A673 (cell line): ENCODE data around the gene CCDC63. TPM values are rescaled to one million over a fixed set of nuclear protein-coding genes. Genes with fewer than 3 reads are reported as not detected.

Source experiments
- BruUV-seq: library from RNA; stranded (reverse); fragments of 400-500 nt; replicated peaks from 2 replicates; lab custom pipeline; 2021; lab: Mats Ljungman, UMichigan
- CTCF ChIA-PET: fragments of 300-600 bp; sonication (Branson Sonifier 250); formaldehyde crosslinking; loops from one replicate; lab custom pipeline; 2022; ENCODE audit warnings: antibody characterized with exemption; lab: Charles Lee
- POLR2A ChIA-PET: fragments of 300-600 bp; sonication (Branson Sonifier 250); formaldehyde crosslinking; loops from one replicate; lab custom pipeline; 2022; ENCODE audit warnings: antibody characterized with exemption; ENCODE audit not compliant: low non-redundant PET; lab: Charles Lee
- DNase-seq: peaks from one replicate; pipeline ENCODE4 v3.0.0-alpha.2; 2015; ENCODE audit warnings: low spot score
- H3K27ac ChIP-seq: fragments of 200-600 bp; sonication (generic); 2 replicates; pipeline ENCODE4 v1.5.1; 2016; ENCODE audit warnings: mixed run types, low read depth, mild to moderate bottlenecking, mixed read lengths, antibody characterized with exemption, low read length; ENCODE audit not compliant: poor library complexity, severe bottlenecking
- H3K27me3 ChIP-seq: fragments of 200-600 bp; sonication (generic); replicated peaks from 2 replicates; pipeline ENCODE4 v1.6.1; 2017; ENCODE audit warnings: mixed run types, low read depth, mild to moderate bottlenecking, mixed read lengths, antibody characterized with exemption, low read length; ENCODE audit not compliant: insufficient read depth, poor library complexity
- H3K36me3 ChIP-seq: fragments of 200-600 bp; sonication (generic); 2 replicates; pipeline ENCODE4 v1.6.1; 2016; ENCODE audit warnings: mixed run types, mild to moderate bottlenecking, mixed read lengths, antibody characterized with exemption, low read length; ENCODE audit not compliant: insufficient read depth, poor library complexity, severe bottlenecking
- H3K4me1 ChIP-seq: fragments of 200-600 bp; sonication (generic); 2 replicates; pipeline ENCODE4 v1.6.1; 2017; ENCODE audit warnings: mixed run types, mild to moderate bottlenecking, mixed read lengths, antibody characterized with exemption, low read length; ENCODE audit not compliant: insufficient read depth, poor library complexity, severe bottlenecking
- H3K4me3 ChIP-seq: fragments of 200-600 bp; sonication (generic); 2 replicates; pipeline ENCODE4 v1.5.1; 2016; ENCODE audit warnings: low read depth, mixed run types, mild to moderate bottlenecking, mixed read lengths, low read length; ENCODE audit not compliant: poor library complexity, severe bottlenecking
- H3K9me3 ChIP-seq: fragments of 200-600 bp; sonication (generic); 2 replicates; pipeline ENCODE4 v1.6.1; 2016; ENCODE audit warnings: mixed run types, low read depth, mild to moderate bottlenecking, mixed read lengths, antibody characterized with exemption, low read length; ENCODE audit not compliant: poor library complexity, severe bottlenecking
- EZH2 ChIP-seq: fragments of 200-600 bp; sonication (generic); IDR thresholded peaks from 2 replicates; pipeline ENCODE4 v1.6.1; 2017; ENCODE audit warnings: borderline replicate concordance, low read depth, mild to moderate bottlenecking, mixed read lengths, antibody characterized with exemption, low read length; ENCODE audit not compliant: poor library complexity, severe bottlenecking
- intact Hi-C: fragments of 100-400 bp; cut with micrococcal nuclease; formaldehyde crosslinking; loops from one replicate; pipeline ENCODE4 v1.10.0; 2022; ENCODE audit not compliant: unreplicated experiment
- total RNA-seq: library from RNA; stranded (reverse); gene quantifications from 2 replicates; pipeline ENCODE4 v1.2.3, GENCODE V29; 2021
- TF ChIP-seq, protein P1 (sequence below): fragments of 300-800, 200-600 bp; sonication (generic); conservative IDR thresholded peaks from 2 replicates; pipeline ENCODE4 v1.5.1; 2017; ENCODE audit warnings: low read depth, mild to moderate bottlenecking, antibody characterized with exemption, low read length, moderate library complexity, mixed read lengths

The CCDC63 gene
- total RNA-seq, 1 experiment from 2014 or later, result 0.24 TPM

DNA sequence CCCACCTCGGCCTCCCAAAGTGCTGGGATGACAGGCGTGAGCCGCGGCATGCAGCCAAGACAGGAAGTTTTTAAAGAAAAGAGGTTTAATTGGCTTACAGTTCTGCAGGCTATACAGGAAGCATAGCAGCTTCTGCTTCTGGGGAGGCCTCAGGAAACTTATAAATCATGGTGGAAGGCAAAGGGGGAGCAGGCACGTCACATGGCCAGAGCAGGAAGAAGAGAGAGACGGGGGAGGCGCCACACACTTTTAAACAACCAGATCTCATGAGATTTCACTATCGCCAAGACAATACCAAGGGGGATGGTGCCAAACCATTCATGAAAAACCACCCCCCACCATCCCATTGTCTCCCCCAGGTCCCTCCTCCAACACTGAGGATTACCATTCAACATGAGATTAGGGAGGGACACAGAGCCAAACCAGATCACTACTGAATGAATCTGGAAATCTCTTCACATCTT, 14.1 kb downstream of the CCDC63 start:
- CTCF ChIA-PET, result interaction anchor here (0.7 kb wide), 1 partner anchor 27 kb away, joined by 4 read pairs; no protein-coding TSS in a partner anchor
- peaks cover 38% of the 10 kb centered on the region for H3K4me1 ChIP-seq
- DNase-seq, result peak; percentile 98
- TF ChIP-seq, protein P1, sequence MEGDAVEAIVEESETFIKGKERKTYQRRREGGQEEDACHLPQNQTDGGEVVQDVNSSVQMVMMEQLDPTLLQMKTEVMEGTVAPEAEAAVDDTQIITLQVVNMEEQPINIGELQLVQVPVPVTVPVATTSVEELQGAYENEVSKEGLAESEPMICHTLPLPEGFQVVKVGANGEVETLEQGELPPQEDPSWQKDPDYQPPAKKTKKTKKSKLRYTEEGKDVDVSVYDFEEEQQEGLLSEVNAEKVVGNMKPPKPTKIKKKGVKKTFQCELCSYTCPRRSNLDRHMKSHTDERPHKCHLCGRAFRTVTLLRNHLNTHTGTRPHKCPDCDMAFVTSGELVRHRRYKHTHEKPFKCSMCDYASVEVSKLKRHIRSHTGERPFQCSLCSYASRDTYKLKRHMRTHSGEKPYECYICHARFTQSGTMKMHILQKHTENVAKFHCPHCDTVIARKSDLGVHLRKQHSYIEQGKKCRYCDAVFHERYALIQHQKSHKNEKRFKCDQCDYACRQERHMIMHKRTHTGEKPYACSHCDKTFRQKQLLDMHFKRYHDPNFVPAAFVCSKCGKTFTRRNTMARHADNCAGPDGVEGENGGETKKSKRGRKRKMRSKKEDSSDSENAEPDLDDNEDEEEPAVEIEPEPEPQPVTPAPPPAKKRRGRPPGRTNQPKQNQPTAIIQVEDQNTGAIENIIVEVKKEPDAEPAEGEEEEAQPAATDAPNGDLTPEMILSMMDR, result no peak
- TF ChIP-seq EZH2, result no peak
- peak overlapping the region; percentile 92 for H3K27ac ChIP-seq
- no TSS peak for BruUV-seq
- intact Hi-C loops, result no loop called here
- POLR2A ChIA-PET, result interaction anchor here (0.6 kb wide), 1 partner anchor 816 kb away, joined by 5 read pairs; no protein-coding TSS in a partner anchor
- no peak overlapping the region for H3K4me3 ChIP-seq
- H3K36me3 ChIP-seq, result no peaks in the 10 kb centered on the region
- H3K27me3 ChIP-seq, result no peaks in the 10 kb centered on the region
- no peaks in the 10 kb centered on the region for H3K9me3 ChIP-seq

DNA sequence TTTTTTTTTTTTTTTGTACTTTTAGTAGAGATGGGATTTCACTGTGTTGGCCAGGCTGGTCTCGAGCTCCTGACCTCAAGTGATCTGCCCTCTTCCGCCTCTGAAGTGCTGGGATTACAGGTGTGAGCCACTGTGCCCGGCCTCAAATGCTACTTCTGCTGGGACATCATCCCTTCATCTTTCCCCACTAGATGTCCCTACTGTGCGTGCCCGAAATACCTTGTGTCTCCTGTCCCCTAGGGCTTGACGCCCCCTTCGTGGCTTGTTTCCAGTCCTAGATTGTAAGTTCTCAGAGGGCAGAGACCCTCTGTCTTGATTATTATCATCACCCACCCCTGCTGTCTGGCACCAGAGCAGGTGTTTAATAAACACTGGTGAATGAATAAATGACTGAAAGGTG, 14.9 kb downstream of the CCDC63 start:
- peaks cover 29% of the 10 kb centered on the region for H3K4me1 ChIP-seq
- intact Hi-C loops, result no loop called here
- DNase-seq, result no peak
- H3K4me3 ChIP-seq, result no peak overlapping the region
- H3K9me3 ChIP-seq, result no peaks in the 10 kb centered on the region
- no peaks in the 10 kb centered on the region for H3K36me3 ChIP-seq
- CTCF ChIA-PET, result interaction anchor here (1.1 kb wide), 1 partner anchor 26 kb away, joined by 4 read pairs; no protein-coding TSS in a partner anchor
- no TSS peak for BruUV-seq
- TF ChIP-seq EZH2, result no peak
- TF ChIP-seq, protein P1, result no peak; the same call in 1 of the 2 replicates
- H3K27me3 ChIP-seq, result no peaks in the 10 kb centered on the region
- H3K27ac ChIP-seq, result peak overlapping the region; percentile 92
- POLR2A ChIA-PET, result no interaction called here

DNA sequence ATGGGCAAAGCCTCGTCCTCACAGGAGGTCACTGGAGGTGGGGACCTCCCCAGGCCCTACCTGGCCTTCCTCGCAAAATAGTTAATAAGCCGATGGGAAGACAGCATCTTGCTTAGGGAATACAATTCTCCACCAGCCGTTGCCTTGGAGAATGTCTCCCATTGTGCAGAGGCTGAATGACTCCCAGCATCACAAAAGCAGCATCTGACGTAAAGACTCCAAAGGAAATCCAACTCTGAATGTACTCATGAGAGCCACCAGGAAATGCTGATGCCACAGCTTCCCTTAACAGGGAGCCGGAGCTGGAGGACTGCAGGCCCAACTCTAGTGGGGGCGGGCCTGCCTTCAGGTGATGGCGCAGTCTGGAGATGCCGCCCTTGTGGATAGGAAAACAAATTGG, 15.5 kb downstream of the CCDC63 start:
- peaks cover 28% of the 10 kb centered on the region for H3K4me1 ChIP-seq
- H3K27me3 ChIP-seq, result no peaks in the 10 kb centered on the region
- intact Hi-C loops, result no loop called here
- TF ChIP-seq EZH2, result no peak
- TF ChIP-seq, protein P1, result no peak
- ChIA-PET CTCF (interaction anchor here (1.1 kb wide), 1 partner anchor 26 kb away, joined by 4 read pairs; no protein-coding TSS in a partner anchor), POLR2A (no interaction called here)
- no peaks in the 10 kb centered on the region for H3K36me3 ChIP-seq
- H3K9me3 ChIP-seq, result no peaks in the 10 kb centered on the region
- peak overlapping the region; percentile 92 for H3K27ac ChIP-seq
- no TSS peak for BruUV-seq
- DNase-seq, result no peak
- H3K4me3 ChIP-seq, result no peak overlapping the region
